NCI-H2107 treated with DMSO at 0.1 percent for 48 hours (cell line): ENCODE results near the gene DYSF.
"Not testable (repeated sequence)": the region's sequence is repeated elsewhere in the genome, so short reads cannot be mapped to it uniquely, and the experiment has no call there.

Experiments used
- DNase-seq: peaks from one replicate; lab custom pipeline; 2025; ENCODE audit not compliant: unreplicated experiment; lab: John Stamatoyannopoulos, UW

Gene DYSF

DNA sequence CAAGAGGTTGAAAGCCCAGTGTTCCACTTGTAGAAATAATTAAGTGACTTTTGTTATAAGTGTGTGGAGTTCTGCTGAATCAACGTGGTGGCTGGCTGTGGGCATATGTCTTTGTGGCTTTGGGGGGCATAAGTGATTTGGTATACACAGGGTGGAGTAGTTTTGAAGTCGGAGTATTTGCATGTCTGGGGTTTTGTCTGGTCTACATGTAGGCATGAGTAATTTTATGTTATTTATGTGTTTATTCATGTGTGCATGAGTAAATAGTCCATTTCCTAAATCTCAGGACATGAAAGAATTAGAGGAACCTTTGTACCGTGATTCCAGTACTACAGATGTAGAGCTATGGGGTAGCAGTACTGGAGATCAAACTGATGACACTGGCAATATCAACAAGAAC lies 179.7 kb downstream of the DYSF start:
- DNase-seq: no peak

DNA sequence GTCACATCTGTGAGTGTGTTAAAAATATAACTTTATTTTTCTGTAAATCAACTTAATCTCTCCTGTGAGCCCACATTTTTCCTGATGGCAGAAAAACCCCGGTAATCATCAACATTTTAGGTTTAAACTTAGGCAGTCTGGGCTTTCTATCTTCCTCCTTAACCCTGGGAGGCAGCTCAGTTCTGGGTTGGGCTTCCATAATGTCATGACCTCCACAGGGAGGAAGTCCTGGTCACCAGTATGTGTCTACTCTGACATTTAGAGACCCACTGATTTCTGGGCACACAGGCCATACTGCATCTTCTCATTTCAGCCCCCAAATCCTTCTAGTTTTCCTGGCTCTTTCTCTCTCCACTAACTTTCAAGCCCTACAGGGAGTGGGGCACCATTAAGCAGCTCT lies 181.2 kb downstream of the DYSF start:
- no peak for DNase-seq

DNA sequence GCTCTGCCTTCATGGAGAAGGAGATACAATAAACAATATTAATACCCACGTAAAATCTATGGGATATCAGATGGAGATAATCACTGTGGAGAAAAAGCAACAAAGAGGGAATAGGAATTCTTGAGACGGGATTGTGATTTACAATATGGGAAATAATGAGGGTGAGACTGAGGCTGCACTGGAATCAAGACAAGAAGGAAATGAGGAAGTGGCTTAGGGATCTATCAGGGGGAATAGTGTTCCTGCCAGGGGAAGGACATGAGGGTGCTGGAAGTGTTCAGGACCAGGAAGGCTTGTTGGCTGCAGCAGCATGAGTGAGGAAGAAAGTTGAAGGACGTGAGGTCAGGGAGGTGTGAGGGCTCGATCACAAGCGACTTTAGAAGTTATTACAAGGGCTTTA lies 182.4 kb downstream of the DYSF start:
- no peak for DNase-seq

DNA sequence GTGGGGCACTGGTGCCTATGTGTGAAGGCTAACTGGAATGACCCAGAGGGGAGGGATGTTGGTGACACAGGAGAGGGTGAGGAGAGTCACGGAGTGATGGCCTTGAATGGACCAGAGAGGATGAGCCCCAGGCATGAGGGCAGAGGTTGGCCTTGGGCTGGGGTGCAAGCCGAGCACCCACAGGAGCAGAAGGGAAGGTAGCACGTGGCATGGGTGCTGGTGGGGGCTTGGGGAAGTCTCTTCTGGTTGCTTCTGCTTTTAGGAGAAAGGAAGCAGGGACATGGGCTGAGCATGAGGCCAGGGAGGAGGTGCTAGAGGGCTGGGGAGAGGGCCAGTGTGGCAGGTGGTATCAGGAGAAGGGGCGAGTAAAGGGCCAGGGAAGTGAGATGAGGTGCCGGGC lies 183.8 kb downstream of the DYSF start:
- DNase-seq: no peak

DNA sequence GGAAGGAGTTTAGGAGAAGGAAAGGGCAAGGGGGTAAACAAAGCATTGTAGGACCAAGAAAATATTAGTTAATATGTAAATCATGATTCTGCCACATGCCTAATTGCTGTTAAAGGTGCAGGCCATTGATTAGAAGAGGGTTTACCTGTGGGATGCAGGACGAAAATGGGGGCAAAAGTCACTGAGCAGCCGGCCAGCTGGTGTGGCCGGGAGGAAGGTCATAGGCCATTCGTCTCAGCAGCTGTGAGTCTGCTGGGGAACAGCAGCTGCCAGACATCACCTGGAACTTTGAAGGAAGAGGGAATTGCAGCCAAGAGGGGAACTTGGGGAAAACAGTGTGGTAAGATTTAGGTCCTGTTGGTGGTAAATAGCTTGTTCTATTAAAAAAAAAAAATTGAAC lies 184.4 kb downstream of the DYSF start:
- no peak for DNase-seq

DNA sequence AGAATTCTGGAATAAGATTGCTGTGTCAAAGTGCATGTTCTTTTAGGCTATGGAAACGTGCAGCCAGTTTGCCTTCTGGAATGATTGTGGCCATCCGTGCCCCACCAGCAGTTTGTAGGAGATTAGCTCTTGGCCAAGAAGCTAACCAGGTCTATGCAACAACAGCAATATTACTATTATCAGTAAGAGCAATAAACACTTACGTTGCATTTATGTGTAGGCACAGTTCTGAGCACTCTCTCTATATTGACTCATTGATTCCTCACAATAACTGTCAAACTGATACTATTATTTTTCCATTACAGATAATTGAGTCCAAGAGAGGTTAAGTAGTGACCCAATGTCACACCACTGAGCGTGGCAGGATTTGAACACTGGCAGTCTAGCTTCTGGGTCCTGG lies 186.4 kb downstream of the DYSF start:
- no peak for DNase-seq

DNA sequence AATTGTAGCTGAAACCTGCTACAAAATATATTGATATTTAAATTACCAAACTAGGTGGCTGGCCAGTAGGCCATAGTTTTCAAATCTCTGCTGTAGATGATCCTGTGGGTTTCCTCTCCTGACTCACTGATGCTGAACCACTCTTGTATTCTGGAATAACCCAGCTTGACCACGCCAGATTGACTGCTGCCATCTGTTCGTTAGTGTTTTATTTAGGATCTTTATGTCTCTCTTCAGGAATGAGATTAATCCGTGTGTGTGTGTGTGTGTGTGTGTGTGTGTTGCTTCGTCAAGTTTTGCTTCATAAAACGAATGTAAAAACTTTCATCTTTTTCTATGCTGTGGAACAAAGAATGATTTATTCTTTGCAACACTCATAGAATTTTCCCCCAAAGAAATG lies 187.1 kb downstream of the DYSF start:
- no peak for DNase-seq

DNA sequence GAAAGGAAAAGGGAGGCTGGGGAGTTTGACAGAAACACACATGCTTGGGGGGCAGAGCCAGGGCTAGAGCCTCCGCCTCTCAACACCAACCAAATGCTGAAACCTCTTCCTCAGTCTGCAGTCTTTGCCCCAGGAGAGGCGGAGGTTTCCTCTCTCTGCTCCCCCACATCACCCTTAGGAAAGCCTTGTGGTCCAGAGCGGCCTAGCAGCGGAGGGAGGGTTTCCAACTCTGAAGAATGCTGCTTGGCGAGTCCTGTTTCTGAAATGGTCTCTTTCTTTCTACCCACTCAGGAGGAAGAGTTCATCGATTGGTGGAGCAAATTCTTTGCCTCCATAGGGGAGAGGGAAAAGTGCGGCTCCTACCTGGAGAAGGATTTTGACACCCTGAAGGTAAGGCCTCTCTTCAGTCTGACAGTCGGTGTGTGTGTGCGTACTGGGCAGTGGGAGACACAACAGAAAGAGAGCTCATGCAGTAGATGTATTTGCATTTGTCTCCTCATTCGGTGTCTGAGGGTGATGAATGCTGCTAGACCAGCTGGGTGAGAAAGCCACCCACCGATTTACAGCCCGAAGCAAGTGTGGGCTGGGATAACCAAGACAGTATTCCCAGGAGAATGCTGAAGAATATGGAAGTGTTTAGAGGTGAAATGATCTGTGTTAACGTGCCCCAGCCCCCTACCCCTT lies 190.5 kb downstream of the DYSF start:
- DNase-seq: no peak

DNA sequence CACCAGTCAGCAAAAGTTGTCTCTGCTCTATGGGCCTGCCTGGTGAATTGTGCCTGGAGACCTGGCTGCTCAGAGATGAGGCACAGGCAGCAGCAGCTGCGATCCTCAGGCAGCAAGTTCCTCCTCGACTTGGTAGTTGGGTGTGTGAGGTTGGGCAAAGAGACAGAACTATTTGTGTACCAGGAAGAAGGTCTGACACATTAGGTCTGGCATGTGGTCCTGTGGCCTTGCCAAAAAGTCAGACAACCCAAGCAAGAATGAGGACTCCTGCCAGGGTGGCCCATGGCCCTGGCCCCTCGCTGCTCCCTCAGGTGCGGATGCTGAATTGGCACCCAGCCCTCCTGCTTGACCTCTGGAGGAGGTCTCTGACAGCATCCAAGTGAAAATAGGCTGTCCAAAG lies 192.7 kb downstream of the DYSF start:
- no peak for DNase-seq

DNA sequence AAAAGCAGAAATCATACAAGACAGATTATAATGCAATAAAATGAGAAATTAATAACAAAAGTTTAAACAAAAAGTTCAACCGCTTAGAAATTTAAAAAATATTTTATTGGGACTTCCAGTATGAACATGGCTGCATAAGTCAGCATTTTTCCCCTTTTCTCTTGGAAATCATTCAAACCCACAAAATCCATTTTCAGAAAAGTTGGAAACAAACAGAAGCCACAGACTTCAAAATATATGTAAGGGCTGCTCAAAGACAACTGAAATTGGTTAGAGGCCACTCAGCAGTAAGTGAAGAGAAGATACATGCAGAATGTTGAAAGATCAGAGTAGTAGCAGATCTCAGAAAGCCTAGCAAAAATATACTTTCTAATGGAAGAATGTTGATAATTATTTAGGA lies 194.0 kb downstream of the DYSF start:
- no peak for DNase-seq

DNA sequence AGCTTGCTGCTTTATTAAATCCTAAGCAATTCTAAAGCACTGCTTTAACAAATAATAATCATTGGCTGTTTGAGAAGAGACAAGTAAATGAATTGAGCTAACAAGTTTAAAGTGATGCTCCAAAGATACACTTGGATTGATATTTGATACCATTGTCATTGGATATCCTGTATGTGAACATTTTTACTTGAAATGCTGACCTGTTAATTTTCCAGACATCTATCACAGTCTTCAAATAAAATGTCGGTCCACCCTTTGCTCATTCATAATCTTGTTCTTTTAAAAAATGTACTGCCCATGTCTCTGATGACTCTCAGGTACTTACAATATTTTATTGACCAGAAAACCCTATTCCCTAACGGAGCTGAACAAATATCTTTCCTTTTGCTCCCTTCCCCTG lies 202.1 kb downstream of the DYSF start:
- no peak for DNase-seq

DNA sequence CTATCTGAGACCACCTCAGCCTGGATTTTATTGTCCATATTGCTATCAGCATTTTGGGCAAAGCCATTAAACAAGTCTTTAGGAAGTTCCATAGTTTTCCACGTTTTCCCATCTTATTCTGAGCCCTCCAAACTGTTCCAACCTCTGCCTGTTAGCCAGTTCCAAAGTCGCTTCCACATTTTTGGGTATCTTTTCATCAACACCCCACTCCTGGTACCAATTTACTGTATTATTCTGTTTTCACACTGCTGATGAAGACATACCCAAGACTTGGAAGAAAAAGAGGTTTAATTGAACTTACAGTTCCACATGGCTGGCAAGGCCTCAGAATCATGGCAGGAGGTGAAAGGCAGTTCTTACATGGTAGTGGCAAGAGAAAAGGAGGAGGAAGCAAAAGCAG lies 204.9 kb downstream of the DYSF start:
- not testable (repeated sequence) for DNase-seq

DNA sequence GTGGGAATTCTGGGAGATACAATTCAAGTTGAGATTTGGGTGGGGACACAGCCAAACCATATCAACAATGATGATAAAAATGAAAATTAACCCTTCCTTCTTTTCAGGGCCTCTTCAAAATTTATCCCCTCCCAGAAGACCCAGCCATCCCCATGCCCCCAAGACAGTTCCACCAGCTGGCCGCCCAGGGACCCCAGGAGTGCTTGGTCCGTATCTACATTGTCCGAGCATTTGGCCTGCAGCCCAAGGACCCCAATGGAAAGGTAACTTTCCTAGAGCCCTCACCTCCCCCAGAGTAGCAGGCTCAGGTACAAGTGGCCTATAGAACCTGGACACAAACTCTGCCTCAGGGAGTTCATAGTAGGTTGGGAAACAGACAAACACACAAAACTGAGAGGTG lies 205.4 kb downstream of the DYSF start:
- no peak for DNase-seq

DNA sequence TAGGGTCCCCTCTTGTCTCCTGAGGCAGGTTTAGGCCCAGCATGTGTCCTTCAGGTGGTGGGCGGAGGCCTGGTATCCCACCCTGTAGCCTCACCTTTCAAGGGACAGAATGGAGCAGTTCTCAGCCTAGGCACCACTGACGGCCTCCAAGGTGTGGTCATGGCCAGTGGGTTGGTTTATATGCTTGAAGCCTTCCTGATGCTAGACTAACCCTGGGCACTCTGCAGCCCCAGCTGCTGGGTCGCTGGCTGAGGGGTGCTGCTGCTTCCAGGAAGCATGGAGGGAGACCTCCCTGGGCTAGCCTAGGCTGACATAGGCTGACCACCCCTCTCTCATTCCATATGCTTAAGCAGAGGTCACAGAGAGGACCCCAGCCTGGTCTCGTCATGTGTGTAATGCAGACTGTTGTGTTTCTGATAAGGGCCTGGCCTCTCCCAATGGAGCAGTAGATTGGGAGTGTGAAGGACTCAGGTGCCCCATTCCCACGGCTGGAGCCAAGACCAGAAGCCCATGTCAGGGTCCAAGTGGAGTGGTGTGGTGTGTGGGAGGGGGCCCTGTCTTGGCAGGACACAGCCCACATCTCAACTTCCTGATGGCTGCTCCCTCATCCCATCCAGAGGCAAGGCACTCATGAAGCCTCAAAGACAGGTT lies 206.6 kb downstream of the DYSF start:
- DNase-seq: no peak

DNA sequence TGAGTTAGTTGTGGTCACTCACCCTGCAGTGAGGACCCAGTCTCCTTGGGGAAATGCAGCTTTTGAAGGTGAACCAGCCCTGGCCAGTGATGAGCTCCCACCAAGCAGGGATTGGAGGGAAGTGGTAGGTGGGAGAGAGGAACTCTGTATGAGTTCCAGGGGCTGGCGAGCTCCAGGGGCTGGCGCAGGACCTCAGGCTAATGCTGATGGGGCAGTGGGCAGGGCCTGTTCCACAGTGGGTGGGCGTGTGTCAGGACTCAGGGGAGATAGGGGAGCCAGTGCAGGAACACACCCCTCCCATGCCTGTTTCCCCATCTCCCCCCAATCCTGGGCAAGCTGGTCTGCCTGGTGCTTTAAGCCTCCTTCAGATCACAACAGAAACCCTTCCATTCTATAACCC lies 208.4 kb downstream of the DYSF start:
- DNase-seq: no peak

DNA sequence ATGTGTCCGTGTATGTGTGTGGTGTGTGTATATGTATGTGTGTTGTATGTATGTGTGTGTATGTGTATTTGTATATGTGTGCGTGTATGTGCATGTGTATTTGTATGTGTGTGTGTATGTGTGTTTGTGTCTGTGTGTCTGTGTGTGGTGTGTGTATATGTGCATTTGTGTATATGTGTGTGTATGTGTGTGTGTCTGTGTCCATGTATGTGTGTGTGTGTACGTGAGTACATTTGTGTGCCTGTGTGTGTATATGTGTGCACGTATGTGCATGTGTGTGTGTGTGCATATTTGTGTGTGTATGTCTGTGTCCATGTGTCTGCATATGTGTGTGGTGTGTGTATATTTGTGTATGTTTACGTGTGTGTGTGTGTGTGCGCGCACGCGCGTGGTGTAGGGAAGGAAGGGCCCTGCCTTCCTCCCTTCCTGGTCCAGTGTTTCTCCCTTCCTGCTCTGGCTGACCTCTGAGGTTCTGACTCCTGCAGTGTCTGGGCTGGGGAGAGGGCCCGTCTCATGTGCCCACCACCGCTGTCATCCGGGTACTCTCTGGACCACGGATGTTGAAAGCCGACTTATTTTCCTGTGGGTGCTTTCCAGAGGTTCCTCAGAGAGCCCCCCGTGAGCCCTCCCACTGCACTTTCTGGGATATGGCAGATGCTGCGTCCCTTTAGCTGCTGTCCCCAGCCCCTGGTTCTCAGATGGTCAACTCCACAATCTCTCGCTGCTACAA lies 209.5 kb downstream of the DYSF start:
- DNase-seq: no peak

DNA sequence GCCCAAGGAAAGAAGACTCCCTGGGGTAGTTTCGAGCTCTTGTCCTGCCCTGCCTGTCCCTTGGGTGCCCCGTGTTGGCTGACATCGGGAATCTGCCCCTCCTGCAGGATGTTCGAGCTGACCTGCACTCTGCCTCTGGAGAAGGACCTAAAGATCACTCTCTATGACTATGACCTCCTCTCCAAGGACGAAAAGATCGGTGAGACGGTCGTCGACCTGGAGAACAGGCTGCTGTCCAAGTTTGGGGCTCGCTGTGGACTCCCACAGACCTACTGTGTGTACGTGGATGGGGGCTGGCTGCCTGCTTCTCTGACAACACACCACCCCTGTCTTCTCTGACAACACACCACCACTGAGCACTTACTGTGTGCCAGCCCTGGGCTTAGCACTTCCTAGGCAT lies 210.8 kb downstream of the DYSF start:
- DNase-seq: no peak

DNA sequence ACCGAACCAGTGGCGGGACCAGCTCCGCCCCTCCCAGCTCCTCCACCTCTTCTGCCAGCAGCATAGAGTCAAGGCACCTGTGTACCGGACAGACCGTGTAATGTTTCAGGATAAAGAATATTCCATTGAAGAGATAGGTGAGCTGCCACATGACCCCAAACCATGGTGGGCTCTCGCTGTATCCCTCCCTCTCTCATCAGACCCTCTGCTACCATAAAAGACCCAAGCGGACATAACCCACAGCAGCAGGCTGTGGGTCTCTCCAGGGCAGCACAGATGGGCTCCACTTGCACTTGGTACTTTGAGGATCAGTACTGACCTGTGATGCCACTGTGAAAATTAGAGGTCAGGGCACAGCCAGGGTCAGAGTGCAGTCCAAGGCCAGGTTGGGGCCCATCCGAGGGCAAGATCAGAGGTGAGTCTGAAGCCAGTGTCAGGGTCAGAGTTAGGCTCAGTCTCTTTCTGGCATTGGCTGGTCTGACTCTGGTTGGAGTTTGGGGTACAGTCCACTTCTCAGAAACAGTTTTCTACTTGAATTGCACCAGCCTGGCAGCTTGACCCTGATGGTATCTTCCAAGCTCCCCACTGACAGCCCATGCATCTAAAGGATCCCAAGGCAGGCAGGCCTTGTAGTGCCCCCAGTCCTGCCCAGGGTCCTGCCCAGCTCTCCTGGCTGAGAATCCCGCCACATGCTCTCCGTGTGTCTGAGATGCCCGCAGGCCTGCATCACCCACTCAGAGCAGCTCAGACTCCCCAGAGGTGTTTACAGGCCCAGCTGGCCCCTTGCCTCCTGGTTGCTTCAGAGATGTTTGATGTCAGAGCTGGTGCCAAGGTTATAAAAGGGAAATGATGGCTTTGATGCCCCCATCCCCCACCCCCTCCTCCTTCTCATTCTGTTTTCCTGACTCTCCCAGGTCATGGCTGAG lies 212.1 kb downstream of the DYSF start:
- DNase-seq: no peak

DNA sequence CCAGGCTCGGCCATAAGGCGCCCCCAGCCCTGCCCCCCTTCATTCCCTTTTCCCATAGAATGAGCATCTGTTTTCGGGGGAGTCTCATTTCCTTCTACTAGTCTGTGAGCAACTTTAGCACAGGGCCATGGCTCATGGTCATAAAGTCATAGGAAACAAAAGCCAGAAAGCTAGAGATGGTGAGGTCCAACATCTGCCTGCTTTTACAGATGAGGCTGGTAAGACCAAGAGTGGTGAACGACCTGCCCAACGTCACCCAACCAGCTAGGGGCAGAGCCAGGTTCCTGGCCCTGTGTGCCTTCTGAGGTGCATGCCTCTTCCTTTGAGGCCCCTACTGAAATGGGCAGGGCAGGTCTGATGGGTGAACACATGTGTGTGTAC lies 212.7 kb downstream of the DYSF start:
- DNase-seq: no peak

DNA sequence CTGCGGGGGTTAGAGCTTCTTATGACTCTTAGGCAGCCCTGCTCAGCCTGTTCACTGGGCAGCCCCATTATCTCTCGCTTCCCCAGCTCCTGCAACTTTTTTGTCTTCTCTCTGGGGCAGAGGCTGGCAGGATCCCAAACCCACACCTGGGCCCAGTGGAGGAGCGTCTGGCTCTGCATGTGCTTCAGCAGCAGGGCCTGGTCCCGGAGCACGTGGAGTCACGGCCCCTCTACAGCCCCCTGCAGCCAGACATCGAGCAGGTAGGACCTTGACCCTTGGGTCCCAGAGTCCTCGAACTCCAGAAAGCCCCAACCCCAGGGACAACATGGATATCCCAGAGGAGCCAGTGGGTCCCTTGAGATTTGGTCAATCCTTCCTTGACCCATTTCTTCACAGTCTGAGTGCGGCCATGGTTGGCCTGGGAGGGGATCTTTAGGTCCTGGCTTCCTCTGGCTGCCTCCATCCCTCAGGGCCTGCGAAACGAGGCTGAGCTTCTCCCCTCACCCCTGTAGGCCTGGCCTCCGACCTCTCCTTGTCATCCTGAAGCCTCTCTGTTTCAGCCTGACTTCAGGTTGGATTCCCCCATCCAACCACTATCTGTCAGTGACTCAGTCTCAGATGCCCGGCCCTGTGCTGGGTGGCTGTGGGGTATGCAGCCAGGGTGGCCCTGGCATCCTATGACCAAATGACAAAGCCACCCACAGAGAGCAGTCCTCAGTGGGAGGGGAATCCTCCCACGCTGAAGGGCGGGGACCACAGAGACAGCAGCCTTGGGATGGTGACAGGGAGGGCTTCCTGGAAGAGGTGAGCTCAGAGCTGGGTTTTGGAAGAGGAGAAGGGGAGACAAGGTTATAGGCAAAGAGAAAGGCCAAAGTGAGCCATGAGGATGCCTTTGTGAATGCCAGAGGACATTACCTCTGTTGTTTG lies 214.2 kb downstream of the DYSF start:
- no peak for DNase-seq
